Stimulated activated CD4-positive, alpha-beta T cell treated with anti-CD3 and anti-CD28 coated beads, TNF-alpha, amount 100 ng/mL, for 1 hour (primary cell): ENCODE data around the gene CPA1.

Source experiments
- DNase-seq, 3 donors: peaks; one replicate each; pipeline ENCODE4 v3.0.0-alpha.2; 2020; ENCODE audit warnings: low read depth in 3 of 3, low spot score in 1 of 3

Gene CPA1

DNA sequence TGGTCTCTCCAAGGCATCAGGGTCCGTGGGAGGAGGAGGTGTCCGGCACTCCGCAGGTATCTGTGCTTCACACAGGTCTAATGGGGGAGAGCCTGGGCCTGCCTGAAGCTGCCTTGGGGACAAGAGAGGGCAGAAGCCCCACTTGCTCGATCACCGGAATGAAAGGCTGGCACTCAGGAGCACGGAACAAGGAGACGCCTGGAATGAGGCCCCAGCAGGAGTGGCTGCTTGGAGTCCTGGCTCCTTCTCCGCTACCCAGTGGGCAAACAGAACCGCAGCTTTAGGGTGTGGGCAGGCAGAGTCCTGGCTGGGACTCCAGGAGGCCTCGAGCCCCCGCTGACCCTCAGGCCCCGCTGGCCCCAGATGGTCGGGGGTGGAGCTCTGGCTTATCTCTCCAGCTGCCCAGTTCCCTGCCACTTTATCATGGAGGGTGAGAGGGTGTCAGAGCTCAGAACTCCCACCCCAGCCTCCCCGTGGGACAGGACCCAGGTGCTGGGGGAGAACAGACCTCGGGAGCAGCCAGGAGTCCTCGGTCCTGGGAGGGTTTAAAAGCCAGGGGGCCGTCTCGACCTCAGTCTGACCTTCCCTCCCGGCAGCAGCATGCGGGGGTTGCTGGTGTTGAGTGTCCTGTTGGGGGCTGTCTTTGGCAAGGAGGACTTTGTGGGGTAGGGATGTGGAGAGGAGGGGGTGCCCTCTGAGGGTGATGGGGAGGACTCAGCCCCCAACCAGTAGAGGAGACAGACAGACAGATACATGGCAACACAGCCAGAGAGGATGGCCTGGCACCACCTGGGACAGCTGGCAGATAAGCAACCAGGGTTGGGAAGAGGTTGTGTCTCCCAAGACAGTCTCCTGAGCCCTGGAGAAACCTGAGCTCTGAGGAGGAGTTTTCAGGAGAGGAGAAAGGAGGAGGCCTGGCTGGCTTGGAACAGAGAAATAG lies at the start of gene CPA1:
TSS of gene CPA1 (plus strand) at position 574 of the 940 bp plus-strand sequence. CDS start at position 601, 27 bp downstream.
- DNase-seq: no peak

DNA sequence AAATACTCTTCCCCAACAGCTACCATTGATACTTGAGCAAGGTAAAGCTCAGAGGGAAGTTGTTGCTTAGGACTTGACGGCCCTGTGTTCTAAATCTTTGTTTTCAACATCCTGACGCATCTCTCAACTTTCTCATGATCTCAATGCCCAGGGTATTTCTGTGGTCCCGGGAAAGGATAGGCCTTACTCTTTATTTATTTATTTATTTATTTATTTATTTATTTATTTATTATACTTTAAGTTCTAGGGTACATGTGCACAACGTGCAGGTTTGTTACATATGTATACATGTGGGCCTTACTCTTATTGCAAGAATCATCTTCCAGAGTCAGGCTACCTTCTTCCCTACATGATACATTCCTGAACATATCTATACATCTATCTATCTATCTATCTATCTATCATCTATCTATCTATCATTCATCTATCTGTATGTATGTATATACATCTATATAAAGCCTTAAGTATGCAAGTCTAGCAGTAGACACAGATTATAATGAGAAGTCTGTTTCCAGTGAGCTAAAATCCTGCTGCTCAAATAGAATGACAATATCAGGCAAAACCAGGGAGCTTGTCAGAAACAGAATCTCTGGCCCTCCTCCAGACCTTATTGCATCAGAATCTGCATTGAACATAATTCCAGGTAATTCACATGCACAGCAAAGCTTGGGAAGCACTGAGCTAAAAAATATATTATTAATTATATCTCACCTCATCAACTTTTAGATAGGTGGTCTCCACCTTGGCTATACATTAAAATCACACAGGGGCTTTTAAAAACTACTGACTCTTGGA lies 47.8 kb upstream of the CPA1 start:
- DNase-seq: no peak

- no peak for DNase-seq
These were observed 46.5 kb upstream of the CPA1 start for GRCh38 chr7:130333832-130334231.

DNA sequence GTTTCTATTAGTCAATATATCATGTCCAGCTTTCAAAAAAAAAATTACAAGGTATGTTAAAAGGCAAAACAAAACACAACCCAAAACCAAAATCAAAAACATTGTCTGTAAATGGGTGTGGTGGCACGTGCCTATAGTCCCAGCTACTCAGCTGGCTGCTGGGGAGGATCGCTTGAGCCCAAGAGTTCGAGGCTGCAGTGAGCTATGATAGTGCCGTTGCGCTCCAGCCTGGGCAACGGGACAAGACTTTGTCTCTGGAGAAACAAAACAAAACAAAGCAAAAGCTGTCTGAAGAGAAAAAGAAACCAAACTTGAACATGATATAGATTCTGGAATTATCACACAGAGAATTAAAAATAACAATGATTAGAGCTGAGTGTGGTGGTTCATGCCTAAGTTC lies 46.0 kb upstream of the CPA1 start:
- DNase-seq: no peak

- DNase-seq: no peak
These were observed 42.8 kb upstream of the CPA1 start for GRCh38 chr7:130337410-130337971.

- DNase-seq: no peak
These were observed 42.1 kb upstream of the CPA1 start for GRCh38 chr7:130338233-130338632.

- no peak for DNase-seq
These were observed 38.4 kb upstream of the CPA1 start for GRCh38 chr7:130341882-130342281.

DNA sequence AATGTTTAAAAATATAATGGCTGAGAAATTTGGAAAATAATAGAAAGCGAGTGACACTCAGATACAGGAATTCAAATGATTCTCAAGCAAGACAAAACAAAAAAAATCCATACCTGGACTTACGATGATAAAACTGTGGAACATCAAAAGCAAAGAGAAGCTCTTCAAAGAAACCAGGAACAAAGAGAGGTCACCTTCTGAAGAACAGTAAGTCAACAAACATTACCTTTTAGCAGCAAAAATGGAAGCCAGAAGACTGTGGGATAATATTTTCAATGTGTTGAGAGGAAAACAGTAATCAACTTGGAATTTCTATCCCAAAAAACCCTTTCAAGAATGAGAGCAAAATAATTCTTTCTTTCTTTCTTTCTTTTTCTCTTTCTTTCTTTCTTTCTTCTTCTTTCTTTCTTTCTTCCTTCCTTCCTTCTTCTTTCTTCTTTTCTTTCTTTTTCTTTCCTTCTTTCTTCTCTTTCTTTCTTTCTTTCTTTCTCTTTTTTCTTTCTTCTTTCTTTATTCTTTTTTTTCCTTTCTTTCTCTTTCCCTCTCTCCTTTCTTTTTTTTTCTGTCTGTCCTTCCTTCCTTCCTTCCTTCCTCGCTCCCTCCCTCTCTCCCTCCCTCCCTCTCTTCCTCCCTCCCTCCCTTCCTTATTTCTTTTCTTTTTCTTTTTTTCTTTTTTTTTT lies 37.5 kb upstream of the CPA1 start:
- no peak for DNase-seq

DNA sequence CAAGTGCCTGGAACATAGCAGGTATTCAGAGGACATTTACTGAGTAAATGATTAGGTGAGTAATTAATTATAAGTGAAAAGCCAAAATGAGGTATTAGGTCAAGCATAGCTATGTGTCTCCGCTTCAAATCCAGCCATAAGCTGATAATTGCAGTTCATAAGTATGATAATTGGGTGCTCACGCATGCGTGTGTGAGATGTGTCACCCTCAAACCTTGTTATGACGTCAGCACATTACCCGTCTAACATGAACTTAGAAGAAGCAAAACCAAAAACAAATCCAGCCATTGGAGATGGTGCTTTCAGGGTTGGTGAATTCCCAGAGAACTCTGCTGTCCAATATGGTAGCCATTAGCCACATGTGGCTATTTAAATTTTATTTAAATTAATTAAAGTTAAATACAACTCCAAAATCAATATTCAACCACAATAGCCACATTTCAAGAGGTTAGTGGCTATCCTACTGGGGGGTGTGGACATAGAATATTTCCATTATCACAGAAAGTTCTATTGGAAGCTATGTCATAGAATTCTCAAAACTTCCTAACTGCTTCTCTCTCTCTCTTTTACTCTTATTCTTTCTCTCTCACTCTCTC lies 35.9 kb upstream of the CPA1 start, which contains the start of gene CPA5:
TSS of gene CPA5 (plus strand) at position 546 of the 596 bp plus-strand sequence. CDS start 1,670 bp downstream, outside the sequence.
- DNase-seq: no peak

GRCh38 chr7:130345136-130345535 lies 35.2 kb upstream of the CPA1 start:
- no peak for DNase-seq

DNA sequence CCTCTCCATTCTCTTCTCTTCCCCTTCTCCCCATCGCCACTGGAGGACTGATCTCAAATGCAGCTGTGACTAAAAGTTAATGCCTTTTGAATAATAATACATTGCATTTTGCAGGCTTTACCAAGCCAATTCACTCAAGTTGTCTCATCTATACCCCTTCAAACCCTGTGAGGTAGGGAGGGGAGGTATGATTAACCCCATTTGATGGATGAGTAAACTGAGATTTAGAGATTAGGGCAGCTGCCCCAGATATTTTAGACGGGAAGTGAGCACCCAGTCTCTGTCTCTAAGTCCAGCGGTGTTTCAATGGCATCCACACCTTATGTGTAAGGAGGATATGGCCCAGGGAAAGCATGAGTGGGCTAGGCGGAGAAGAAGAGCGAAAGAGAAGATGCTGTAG lies 34.6 kb upstream of the CPA1 start:
- no peak for DNase-seq

GRCh38 chr7:130346177-130346905 lies 34.0 kb upstream of the CPA1 start:
- no peak for DNase-seq

DNA sequence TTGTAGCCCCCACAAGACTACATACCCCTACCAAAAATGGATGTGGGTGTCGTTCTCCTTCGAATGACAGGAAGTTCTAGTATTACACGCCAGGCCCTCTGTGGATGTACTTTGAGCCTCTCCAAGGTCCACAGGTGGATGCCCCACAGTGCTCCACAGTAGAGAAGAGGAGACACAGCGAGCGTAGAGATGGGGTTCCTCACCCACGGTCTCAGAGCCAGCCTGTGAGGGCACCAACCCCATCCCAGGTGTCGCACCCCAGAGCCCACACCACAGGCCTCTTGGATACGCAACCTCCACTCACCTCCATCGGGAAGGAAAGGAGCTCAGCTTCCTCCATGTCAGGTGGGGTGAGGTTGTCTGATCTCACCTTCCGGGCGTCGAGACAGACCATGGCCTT lies 33.4 kb upstream of the CPA1 start:
- no peak for DNase-seq

- no peak for DNase-seq
These were observed 30.1 kb upstream of the CPA1 start for GRCh38 chr7:130349911-130350782.

DNA sequence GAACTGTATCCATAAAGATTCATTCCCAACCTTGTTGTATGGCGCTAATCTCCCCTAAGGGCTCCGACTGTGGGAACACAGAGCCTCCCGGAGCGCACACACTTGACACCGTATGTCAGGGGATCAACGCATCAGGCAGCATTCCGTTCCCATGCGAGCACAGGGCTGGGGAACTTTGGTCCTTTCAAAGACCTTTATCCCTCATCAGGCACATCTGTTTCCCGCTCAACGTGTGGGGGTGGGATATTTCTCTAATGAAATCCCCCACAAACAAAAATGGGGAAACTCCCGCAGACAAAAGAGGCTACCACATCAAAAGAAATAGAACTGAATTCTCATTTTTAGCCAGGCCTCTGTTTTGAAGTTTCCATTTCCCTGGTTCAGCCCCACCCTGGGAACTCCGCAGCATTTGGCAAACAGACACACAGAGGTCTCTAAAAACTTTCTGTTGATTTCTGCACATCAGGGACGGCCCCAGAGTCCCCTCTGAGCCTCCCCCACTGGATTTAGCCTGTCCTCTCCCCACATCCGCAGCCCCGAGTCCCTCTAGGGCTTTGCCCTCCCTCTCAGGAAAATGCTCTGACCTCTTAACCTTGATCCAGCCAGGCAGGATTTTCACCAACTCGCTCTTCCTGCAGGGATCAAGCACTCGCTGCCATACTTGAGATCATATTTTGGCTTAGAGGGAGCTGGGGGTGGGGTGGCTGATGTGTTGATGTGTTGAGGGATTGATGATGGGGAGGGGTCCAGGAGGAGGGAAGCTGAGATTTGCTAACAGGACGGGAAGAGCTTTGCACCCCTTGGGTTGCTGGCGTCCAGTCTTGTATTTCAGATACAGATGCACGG lies 29.1 kb upstream of the CPA1 start:
- DNase-seq: no peak

- DNase-seq: no peak
These were observed 28.6 kb upstream of the CPA1 start for GRCh38 chr7:130351791-130352090.

- DNase-seq: no peak
These were observed 27.9 kb upstream of the CPA1 start for GRCh38 chr7:130352194-130353074.
